GM13977 (cell line): ENCODE results near the gene SPON1.

Experiments
- DNase-seq: peaks from one replicate; pipeline ENCODE4 v3.0.0; 2012; ENCODE audit warnings: low spot score
- in situ Hi-C: fragments of 300-500 bp; cut with MboI; formaldehyde crosslinking; loops from one replicate; pipeline ENCODE4 v1.12.0; 2022; ENCODE audit warnings: low sequenced_read_pairs, low pct_unique_long_range_greater_than_20kb, mixed read lengths, inconsistent platforms; ENCODE audit not compliant: unreplicated experiment
- TF ChIP-seq, protein P1 (sequence below): IDR thresholded peaks from 2 replicates; pipeline ENCODE4 v1.5.1; 2012; ENCODE audit warnings: mild to moderate bottlenecking, control low read depth; ENCODE audit not compliant: insufficient read depth; ENCODE audit errors: extremely low read depth, missing control alignments

The SPON1 gene

DNA sequence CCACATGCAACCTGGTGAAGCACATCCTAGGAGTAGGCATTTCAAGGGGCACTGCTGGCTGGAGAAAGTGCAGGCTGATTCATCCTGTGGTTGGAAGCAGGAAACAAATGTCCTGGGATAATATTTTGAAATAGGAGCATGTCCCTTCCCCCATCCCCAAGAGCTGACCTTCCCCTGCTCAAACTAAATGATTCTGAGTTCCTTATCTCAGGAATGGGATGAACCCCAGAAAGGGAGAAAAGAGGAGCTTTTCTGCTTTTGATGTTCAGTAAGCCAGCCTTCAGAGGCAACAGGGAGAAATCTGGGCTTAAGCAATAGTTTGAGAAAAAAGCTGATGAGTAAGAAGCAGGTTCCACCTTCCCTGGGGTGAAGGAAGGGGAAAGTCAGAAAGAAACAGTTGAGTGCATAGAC lies 19.5 kb upstream of the SPON1 start:
- TF ChIP-seq, protein P1, sequence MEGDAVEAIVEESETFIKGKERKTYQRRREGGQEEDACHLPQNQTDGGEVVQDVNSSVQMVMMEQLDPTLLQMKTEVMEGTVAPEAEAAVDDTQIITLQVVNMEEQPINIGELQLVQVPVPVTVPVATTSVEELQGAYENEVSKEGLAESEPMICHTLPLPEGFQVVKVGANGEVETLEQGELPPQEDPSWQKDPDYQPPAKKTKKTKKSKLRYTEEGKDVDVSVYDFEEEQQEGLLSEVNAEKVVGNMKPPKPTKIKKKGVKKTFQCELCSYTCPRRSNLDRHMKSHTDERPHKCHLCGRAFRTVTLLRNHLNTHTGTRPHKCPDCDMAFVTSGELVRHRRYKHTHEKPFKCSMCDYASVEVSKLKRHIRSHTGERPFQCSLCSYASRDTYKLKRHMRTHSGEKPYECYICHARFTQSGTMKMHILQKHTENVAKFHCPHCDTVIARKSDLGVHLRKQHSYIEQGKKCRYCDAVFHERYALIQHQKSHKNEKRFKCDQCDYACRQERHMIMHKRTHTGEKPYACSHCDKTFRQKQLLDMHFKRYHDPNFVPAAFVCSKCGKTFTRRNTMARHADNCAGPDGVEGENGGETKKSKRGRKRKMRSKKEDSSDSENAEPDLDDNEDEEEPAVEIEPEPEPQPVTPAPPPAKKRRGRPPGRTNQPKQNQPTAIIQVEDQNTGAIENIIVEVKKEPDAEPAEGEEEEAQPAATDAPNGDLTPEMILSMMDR = no peak
- no peak for DNase-seq
- in situ Hi-C loops = no loop called here

DNA sequence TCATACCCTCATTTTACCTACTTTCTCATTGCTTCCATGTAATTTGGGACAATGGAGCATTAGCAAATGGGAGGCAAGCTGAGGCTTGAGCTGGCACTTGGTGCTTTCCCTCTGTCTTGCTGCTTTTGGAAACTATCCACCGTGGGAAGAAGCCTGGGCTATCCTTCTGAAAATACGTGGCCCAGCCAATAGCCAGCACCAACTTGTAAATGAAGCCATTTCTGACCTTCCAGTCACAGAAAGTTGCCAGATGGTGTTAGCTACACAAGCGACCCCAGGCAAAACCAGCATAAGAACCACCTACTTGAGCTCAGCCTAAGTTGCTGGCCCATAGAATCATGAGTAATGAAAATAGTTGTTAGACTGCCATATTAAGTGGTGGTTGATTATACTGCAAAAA lies 18.5 kb upstream of the SPON1 start:
- no peak for DNase-seq
- TF ChIP-seq, protein P1 = no peak
- in situ Hi-C loops = no loop called here

DNA sequence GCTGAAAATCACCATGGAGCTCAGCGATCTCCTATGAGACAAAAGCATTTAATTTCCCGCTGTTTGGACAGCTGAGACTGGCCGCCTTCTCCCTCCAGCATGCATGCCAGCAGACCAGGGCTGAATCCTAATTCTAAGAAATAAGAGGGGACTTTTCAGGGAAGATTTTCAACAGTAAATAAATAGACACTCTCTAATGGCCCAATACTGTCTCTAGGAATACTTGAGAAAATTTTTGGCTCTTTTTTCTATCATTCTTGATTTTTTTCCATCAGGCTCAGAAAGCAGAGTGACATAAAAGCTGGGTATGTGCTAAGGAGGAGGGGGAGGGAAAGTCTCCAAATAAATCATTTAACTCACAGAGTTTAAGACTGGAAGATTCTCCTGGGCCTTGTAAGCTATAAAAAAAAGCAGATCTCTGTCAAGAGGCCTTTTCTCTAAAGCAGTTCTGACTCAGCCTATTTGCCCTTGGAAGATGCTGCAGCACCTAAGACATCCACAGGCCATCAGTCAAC lies 17.6 kb upstream of the SPON1 start:
- DNase-seq = no peak
- TF ChIP-seq, protein P1 = no peak
- in situ Hi-C loops = no loop called here

DNA sequence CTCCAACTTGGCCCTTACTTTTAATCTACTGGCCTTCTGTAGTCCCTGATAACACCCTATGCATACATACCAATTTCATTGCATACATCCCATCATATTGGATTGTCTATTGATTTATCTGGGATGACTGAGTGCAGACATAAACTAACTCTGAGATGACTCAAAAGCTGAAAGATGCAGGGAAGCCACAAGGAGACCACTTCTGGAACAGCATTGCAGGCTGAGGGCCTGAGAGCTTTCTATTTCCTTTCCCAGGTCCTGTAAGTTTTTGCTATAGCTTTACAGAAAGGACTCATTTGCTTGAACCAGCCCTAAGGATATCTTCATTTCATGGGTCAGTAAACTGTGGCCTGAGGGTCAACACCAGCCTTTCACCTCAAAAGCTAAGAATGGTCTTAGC lies 15.1 kb upstream of the SPON1 start:
- TF ChIP-seq, protein P1 = no peak
- in situ Hi-C loops = no loop called here
- no peak for DNase-seq

DNA sequence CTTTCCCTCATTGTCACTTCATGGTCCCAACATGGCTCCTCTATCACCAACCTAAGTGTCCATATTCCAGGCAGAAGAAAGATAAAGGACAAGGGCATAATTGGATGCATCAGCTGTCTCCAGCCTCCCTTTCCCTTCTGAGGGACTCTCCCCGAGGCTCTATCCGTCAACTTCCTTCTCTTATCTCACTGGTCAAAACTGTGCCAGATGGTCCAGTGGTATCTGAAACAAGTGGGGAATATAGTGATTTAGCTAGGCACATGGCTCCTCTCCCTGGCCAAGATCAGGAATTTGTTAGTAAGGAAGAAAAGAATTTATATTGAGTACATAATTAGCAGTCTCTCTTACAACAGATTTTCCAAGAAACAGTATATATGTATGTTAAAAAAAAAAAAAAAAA lies 12.6 kb upstream of the SPON1 start:
- in situ Hi-C loops = loop anchor here (25.0 kb wide), 1 partner anchor 487 kb away; no protein-coding TSS in a partner anchor
- TF ChIP-seq, protein P1 = no peak
- DNase-seq = no peak

DNA sequence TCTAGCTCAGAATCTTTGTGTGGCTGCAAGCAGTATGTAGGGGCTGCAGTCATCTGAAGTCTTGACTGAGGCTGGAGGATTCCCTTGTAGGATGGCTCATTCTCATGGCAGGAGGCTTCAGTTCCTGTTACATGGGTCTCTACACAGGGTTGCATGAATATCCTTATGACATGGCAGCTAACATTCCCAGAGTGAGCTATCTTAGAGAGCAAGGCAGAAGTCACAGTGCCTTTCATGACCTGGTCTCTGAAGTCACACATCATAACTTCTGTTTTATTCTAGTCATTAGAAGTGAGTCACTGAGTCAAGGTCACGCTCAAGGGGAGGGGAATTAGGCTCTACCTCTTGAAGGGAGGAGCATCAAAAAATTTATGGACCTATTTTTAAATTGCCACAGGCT lies 10.3 kb upstream of the SPON1 start:
- TF ChIP-seq, protein P1 = no peak
- DNase-seq = no peak
- in situ Hi-C loops = loop anchor here (25.0 kb wide), 1 partner anchor 485 kb away; no protein-coding TSS in a partner anchor
